ENCODE results near the gene VIPR2.

Gene VIPR2

GRCh38 chr7:159144758-159145489 lies at the start of gene VIPR2:
TSS of gene VIPR2 (minus strand) at chr7:159144867. CDS start at chr7:159144771, 96 bp downstream.
- Histone ChIP-seq H3K9me3 (no peaks in the 10 kb centered on the region), H3K36me3 (no peaks in the 10 kb centered on the region), H3K27me3 (peaks cover 92% of the 10 kb centered on the region), H3K4me3 (ENCODE audit: low read depth in 1 of 2, low read length in 1 of 2) (no peak within 1 kb of the TSS), H3K4me1 (ENCODE audit: control insufficient read depth in 1 of 2, insufficient read depth in 1 of 2, low read depth in 1 of 2, low read length in 1 of 2) (no peaks in the 10 kb centered on the region), H3K27ac (no peak within 1 kb of the TSS)
- TF ChIP-seq, protein P1, sequence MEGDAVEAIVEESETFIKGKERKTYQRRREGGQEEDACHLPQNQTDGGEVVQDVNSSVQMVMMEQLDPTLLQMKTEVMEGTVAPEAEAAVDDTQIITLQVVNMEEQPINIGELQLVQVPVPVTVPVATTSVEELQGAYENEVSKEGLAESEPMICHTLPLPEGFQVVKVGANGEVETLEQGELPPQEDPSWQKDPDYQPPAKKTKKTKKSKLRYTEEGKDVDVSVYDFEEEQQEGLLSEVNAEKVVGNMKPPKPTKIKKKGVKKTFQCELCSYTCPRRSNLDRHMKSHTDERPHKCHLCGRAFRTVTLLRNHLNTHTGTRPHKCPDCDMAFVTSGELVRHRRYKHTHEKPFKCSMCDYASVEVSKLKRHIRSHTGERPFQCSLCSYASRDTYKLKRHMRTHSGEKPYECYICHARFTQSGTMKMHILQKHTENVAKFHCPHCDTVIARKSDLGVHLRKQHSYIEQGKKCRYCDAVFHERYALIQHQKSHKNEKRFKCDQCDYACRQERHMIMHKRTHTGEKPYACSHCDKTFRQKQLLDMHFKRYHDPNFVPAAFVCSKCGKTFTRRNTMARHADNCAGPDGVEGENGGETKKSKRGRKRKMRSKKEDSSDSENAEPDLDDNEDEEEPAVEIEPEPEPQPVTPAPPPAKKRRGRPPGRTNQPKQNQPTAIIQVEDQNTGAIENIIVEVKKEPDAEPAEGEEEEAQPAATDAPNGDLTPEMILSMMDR (IDR thresholded peaks at IDR 0.05) = no peak

GRCh38 chr7:159193543-159194090 lies 49.0 kb upstream of the VIPR2 start:
- Histone ChIP-seq H3K4me1 (ENCODE audit: control insufficient read depth in 1 of 2, insufficient read depth in 1 of 2, low read depth in 1 of 2, low read length in 1 of 2) (no peaks in the 10 kb centered on the region), H3K36me3 (no peaks in the 10 kb centered on the region), H3K4me3 (ENCODE audit: low read depth in 1 of 2, low read length in 1 of 2) (no peak overlapping the region), H3K27me3 (peaks cover 18% of the 10 kb centered on the region), H3K27ac (no peak overlapping the region), H3K9me3 (no peaks in the 10 kb centered on the region)
- TF ChIP-seq, protein P1 (IDR thresholded peaks at IDR 0.05) = no peak

DNA sequence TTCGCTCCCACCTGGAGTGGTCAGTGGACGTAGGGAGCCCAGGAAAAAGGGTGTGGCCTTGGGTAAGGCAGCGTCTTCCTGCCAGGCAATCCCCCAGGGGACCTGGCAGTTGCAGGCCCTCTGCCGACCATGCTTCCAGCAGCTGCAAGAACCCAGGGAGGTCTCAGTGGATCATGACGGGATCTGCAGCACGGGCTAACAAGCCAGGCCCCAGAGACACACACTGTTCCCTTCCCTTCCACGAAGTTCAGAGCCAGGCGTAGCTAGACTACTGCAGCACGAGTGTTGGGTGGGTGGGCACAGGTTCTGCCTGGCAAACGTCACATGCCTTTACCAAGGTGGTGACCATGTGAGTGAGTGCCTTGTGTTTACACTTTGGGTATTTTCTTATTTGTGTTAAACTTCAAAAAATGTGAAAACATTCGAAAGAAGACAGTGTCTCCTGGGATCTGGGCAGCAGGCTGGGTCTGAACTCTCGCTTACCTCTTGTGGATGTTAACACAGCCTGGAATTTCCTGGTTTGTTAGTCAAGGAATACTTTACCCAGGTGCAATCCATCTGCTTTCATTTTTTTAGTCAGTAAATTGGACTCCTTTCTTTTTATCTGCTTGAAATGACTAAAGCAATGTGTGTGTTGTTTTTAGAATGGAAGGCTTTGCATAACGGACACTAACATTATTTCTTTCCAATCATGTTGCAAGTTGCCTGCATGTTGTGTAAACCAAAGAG lies 48.2 kb upstream of the VIPR2 start:
- H3K27me3 ChIP-seq = peaks cover 18% of the 10 kb centered on the region
- no peak overlapping the region for H3K4me3 ChIP-seq (ENCODE audit: low read depth in 1 of 2, low read length in 1 of 2)
- H3K36me3 ChIP-seq = no peaks in the 10 kb centered on the region
- H3K27ac ChIP-seq = no peak overlapping the region
- H3K4me1 ChIP-seq (ENCODE audit: control insufficient read depth in 1 of 2, insufficient read depth in 1 of 2, low read depth in 1 of 2, low read length in 1 of 2) = no peaks in the 10 kb centered on the region
- TF ChIP-seq, protein P1 (IDR thresholded peaks at IDR 0.05) = no peak
- no peaks in the 10 kb centered on the region for H3K9me3 ChIP-seq

DNA sequence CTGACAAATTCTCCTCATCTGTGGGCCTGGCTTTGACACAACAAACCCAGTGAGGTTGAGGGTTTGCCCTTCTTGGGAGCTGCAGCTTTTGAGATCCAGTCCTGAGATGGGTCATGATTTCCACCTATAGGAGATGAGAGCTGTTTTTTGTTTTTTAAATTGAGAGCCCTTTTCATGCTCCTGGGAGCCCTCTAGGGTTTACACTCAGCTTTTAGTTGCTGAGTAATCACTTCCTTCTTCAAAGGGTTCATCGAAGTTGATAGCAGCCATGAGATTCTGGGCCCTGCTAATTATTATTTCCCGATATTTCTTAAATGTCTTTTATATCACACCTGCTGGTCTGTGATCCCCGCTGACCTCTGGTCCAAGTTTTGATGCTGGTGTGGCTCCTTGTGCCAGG lies 47.3 kb upstream of the VIPR2 start:
- no peaks in the 10 kb centered on the region for H3K4me1 ChIP-seq (ENCODE audit: control insufficient read depth in 1 of 2, insufficient read depth in 1 of 2, low read depth in 1 of 2, low read length in 1 of 2)
- H3K27me3 ChIP-seq = peaks cover 12% of the 10 kb centered on the region
- no peak overlapping the region for H3K27ac ChIP-seq
- TF ChIP-seq, protein P1 (IDR thresholded peaks at IDR 0.05) = no peak
- H3K36me3 ChIP-seq = no peaks in the 10 kb centered on the region
- H3K9me3 ChIP-seq = no peaks in the 10 kb centered on the region
- no peak overlapping the region for H3K4me3 ChIP-seq (ENCODE audit: low read depth in 1 of 2, low read length in 1 of 2)

- no peaks in the 10 kb centered on the region for H3K9me3 ChIP-seq
- TF ChIP-seq, protein P1 (IDR thresholded peaks at IDR 0.05) = no peak
- H3K4me3 ChIP-seq (ENCODE audit: low read depth in 1 of 2, low read length in 1 of 2) = no peak overlapping the region
- peaks cover 6% of the 10 kb centered on the region for H3K27me3 ChIP-seq
- no peak overlapping the region for H3K27ac ChIP-seq
- H3K4me1 ChIP-seq (ENCODE audit: control insufficient read depth in 1 of 2, insufficient read depth in 1 of 2, low read depth in 1 of 2, low read length in 1 of 2) = no peaks in the 10 kb centered on the region
- no peaks in the 10 kb centered on the region for H3K36me3 ChIP-seq
Observed at GRCh38 chr7:159191236-159191635, 46.6 kb upstream of the VIPR2 start.

Measured in neutrophil (primary cell).